Measurements from ENCODE around the gene PCDHAC1. TPM values are rescaled to one million over a fixed set of nuclear protein-coding genes. Genes with fewer than 3 reads are reported as not detected.
A peak's percentile ranks its signal among the peaks of the same experiment; 100 is the strongest.

Gene PCDHAC1
- total RNA-seq, 1 donor from 2014 or later = 5.9 TPM

DNA sequence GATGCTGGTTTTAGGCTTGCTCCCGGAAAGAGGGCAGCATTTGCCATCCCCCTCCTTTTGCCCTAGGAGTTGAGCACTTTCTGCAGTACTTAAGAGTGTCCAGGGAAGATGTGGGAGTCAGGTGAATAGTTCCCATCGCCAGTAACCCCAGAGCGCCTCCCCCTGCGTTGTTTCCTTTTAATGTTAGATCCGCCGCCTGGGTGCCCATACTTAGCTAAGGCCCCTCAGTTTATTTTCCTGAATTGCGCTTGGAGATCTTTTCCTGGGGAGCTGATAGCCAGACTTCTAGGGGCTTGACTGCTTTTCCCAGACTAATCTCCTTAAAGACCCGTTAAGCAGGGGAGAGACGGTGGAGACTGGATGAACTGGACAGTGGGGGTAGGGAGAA lies 39.8 kb downstream of the PCDHAC1 start:
- Histone ChIP-seq H3K27me3 (ENCODE audit: insufficient read depth, low read length) (peaks cover 5% of the 10 kb centered on the region), H3K79me2 (ENCODE audit: insufficient read depth, low read length) (no peaks in the 10 kb centered on the region), H3K9me3 (ENCODE audit: insufficient read depth, low read depth, low read length) (peaks cover 3% of the 10 kb centered on the region), H3K4me2 (ENCODE audit: low read length) (peak overlapping the region; percentile 85), H3K27ac (ENCODE audit: low read depth, low read length) (no peak overlapping the region), H3K36me3 (ENCODE audit: insufficient read depth, low read length) (no peaks in the 10 kb centered on the region), H3K4me1 (ENCODE audit: insufficient read depth, low read length) (no peaks in the 10 kb centered on the region), H3K9ac (ENCODE audit: low read length) (no peak overlapping the region), H4K20me1 (ENCODE audit: insufficient read depth, low read length) (no peaks in the 10 kb centered on the region), H3K4me3 (ENCODE audit: insufficient read depth, low read depth, low read length) (peak overlapping the region; percentile 58), H2AFZ (ENCODE audit: low read depth, low read length) (peak overlapping the region; percentile 90)
- FAIRE-seq (no peak), DNase-seq (ENCODE audit: low read depth) (no peak)
- peak overlapping the region; percentile 95 for H3K27ac Mint-ChIP-seq (ENCODE audit: unreplicated experiment)
- H3K36me3 Mint-ChIP-seq (ENCODE audit: low read depth, unreplicated experiment) = peaks cover 4% of the 10 kb centered on the region
- TF ChIP-seq, protein P1, sequence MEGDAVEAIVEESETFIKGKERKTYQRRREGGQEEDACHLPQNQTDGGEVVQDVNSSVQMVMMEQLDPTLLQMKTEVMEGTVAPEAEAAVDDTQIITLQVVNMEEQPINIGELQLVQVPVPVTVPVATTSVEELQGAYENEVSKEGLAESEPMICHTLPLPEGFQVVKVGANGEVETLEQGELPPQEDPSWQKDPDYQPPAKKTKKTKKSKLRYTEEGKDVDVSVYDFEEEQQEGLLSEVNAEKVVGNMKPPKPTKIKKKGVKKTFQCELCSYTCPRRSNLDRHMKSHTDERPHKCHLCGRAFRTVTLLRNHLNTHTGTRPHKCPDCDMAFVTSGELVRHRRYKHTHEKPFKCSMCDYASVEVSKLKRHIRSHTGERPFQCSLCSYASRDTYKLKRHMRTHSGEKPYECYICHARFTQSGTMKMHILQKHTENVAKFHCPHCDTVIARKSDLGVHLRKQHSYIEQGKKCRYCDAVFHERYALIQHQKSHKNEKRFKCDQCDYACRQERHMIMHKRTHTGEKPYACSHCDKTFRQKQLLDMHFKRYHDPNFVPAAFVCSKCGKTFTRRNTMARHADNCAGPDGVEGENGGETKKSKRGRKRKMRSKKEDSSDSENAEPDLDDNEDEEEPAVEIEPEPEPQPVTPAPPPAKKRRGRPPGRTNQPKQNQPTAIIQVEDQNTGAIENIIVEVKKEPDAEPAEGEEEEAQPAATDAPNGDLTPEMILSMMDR (IDR thresholded peaks at IDR 0.05; ENCODE audit: insufficient read depth, low read depth, low read length) = no peak
- TF ChIP-seq EZH2 (IDR thresholded peaks at IDR 0.05; ENCODE audit: insufficient read depth, low read length) = no peak
- peak overlapping the region; percentile 88 for H3K4me3 Mint-ChIP-seq (ENCODE audit: unreplicated experiment)
- H3K4me1 Mint-ChIP-seq (ENCODE audit: low read depth, unreplicated experiment) = peaks cover 15% of the 10 kb centered on the region
- H3K27me3 Mint-ChIP-seq (ENCODE audit: low read depth, unreplicated experiment) = no peaks in the 10 kb centered on the region
- no peaks in the 10 kb centered on the region for H3K9me3 Mint-ChIP-seq (ENCODE audit: unreplicated experiment)

DNA sequence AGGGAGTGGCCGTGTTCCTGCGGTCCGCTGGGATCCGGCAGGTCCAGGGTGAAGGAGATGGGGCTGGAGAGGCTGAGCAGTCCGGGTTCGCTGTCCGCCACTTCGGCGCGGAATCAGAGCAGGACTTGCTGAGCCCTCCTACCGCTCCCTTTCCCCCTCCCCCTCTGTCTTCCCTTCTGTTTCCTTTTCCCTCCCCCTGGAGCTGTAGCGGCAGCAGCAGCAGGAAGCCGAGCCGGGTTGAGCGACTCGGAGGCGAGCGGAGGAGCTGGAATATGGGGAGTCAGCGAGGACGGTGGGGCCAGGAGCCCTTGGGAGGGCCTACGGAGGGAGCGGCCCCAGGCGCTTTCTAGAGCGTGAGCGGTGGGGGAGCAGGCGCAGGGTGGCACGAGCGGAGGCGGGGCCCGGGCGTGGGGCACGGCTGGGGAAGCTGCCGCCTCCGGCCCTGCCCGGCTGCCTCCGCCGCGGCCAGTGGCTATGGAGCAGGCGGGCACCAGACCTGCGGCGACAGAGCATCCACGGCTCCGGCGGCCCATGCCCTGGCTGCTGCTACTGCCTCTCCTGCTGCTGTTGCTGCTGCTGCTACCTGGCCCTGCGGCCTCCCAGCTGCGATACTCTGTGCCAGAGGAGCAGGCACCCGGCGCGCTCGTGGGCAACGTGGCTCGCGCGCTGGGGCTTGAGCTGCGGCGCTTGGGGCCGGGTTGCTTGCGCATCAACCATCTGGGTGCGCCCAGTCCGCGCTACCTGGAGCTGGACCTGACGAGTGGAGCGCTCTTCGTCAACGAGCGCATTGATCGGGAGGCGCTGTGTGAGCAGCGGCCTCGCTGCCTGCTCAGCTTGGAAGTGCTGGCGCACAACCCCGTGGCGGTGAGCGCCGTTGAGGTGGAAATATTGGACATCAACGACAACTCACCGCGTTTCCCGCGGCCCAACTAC lies 40.5 kb downstream of the PCDHAC1 start, which contains the start of gene PCDHAC2:
PCDHAC2 (plus strand) TSS at position 184 of the 933 bp plus-strand sequence; CDS start at position 475, 291 bp downstream.
- peak within 1 kb of the TSS; percentile 88 for H3K4me3 Mint-ChIP-seq (ENCODE audit: unreplicated experiment)
- H3K36me3 ChIP-seq (ENCODE audit: insufficient read depth, low read length) = no peaks in the 10 kb centered on the region
- H3K27me3 Mint-ChIP-seq (ENCODE audit: low read depth, unreplicated experiment) = no peaks in the 10 kb centered on the region
- peak; percentile 2 for DNase-seq (ENCODE audit: low read depth)
- H4K20me1 ChIP-seq (ENCODE audit: insufficient read depth, low read length) = no peaks in the 10 kb centered on the region
- peaks cover 4% of the 10 kb centered on the region for H3K36me3 Mint-ChIP-seq (ENCODE audit: low read depth, unreplicated experiment)
- no peaks in the 10 kb centered on the region for H3K4me1 ChIP-seq (ENCODE audit: insufficient read depth, low read length)
- H2AFZ ChIP-seq (ENCODE audit: low read depth, low read length) = peak within 1 kb of the TSS; percentile 90
- H3K4me2 ChIP-seq (ENCODE audit: low read length) = peak within 1 kb of the TSS; percentile 85
- peak within 1 kb of the TSS; percentile 95 for H3K27ac Mint-ChIP-seq (ENCODE audit: unreplicated experiment)
- TF ChIP-seq, protein P1 (IDR thresholded peaks at IDR 0.05; ENCODE audit: insufficient read depth, low read depth, low read length) = no peak
- TF ChIP-seq EZH2 (IDR thresholded peaks at IDR 0.05; ENCODE audit: insufficient read depth, low read length) = no peak
- H3K9me3 Mint-ChIP-seq (ENCODE audit: unreplicated experiment) = no peaks in the 10 kb centered on the region
- H3K27ac ChIP-seq (ENCODE audit: low read depth, low read length) = no peak within 1 kb of the TSS
- H3K9me3 ChIP-seq (ENCODE audit: insufficient read depth, low read depth, low read length) = peaks cover 3% of the 10 kb centered on the region
- no peak for FAIRE-seq
- no peaks in the 10 kb centered on the region for H3K79me2 ChIP-seq (ENCODE audit: insufficient read depth, low read length)
- H3K9ac ChIP-seq (ENCODE audit: low read length) = no peak within 1 kb of the TSS
- peak within 1 kb of the TSS; percentile 58 for H3K4me3 ChIP-seq (ENCODE audit: insufficient read depth, low read depth, low read length)
- peaks cover 15% of the 10 kb centered on the region for H3K4me1 Mint-ChIP-seq (ENCODE audit: low read depth, unreplicated experiment)
- H3K27me3 ChIP-seq (ENCODE audit: insufficient read depth, low read length) = peaks cover 5% of the 10 kb centered on the region
